Measurements from ENCODE around the gene ADAM19.

The ADAM19 gene, protein sequence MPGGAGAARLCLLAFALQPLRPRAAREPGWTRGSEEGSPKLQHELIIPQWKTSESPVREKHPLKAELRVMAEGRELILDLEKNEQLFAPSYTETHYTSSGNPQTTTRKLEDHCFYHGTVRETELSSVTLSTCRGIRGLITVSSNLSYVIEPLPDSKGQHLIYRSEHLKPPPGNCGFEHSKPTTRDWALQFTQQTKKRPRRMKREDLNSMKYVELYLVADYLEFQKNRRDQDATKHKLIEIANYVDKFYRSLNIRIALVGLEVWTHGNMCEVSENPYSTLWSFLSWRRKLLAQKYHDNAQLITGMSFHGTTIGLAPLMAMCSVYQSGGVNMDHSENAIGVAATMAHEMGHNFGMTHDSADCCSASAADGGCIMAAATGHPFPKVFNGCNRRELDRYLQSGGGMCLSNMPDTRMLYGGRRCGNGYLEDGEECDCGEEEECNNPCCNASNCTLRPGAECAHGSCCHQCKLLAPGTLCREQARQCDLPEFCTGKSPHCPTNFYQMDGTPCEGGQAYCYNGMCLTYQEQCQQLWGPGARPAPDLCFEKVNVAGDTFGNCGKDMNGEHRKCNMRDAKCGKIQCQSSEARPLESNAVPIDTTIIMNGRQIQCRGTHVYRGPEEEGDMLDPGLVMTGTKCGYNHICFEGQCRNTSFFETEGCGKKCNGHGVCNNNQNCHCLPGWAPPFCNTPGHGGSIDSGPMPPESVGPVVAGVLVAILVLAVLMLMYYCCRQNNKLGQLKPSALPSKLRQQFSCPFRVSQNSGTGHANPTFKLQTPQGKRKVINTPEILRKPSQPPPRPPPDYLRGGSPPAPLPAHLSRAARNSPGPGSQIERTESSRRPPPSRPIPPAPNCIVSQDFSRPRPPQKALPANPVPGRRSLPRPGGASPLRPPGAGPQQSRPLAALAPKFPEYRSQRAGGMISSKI

DNA sequence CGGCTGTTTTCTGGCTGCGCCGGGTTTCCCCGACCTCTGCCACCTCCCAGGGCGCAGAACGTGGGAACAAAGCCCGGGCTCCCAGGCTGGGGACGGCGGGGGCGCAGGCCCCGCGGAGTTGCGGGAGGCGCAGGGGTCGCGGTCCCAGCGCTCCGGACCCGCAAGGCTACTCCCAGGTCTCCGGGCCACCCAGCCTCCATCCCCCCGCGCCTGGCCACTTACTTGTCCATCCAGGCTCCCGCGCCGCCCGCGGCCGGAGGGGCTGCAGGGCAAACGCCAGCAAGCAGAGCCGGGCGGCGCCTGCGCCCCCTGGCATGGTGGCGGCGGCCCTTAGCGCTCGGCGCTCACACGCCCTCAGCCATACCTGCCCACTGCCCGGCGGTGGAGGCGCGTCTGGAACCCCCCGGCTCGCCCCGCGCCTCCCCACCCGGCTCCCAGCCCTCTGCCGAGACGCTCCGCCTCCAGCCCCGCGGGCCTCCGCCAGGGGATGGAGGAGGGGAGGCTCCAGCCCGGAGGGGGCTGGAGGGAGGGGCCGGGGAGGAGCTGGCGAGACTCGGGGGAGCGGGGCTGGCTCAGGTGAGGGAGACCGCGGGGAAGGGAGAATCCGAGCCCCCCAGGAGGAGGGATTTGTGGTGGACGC is at the start of gene ADAM19:
TSS of gene ADAM19 (minus strand) at position 395 of the 640 bp plus-strand sequence. CDS start at position 316, 79 bp downstream.
- DNase-seq (ENCODE audit: low read depth): peak; percentile 27

- DNase-seq (ENCODE audit: low read depth): no peak
Observed at GRCh38 chr5:157624144-157624543, 48.6 kb upstream of the ADAM19 start.

DNA sequence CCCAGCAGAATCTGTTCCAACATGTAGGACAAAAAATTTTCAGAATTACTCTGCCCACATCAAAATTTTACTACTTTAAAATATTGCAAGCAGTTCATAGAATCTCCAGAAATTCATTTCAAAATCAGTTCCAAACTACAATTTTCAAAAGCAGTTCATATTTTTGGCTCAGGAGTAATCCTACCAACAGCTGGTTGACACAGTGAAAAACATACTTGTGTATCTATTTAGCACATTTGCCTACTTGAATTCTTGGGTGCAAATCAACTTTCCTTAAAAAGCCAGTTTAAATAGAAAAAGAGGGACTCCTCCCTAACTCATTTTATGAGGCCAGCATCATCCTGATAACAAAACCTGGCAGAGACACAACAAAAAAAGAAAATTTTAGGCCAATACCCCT is 45.2 kb upstream of the ADAM19 start:
- no peak for DNase-seq (ENCODE audit: low read depth)

GRCh38 chr5:157618191-157618765 is 42.7 kb upstream of the ADAM19 start:
- DNase-seq (ENCODE audit: low read depth): no peak

DNA sequence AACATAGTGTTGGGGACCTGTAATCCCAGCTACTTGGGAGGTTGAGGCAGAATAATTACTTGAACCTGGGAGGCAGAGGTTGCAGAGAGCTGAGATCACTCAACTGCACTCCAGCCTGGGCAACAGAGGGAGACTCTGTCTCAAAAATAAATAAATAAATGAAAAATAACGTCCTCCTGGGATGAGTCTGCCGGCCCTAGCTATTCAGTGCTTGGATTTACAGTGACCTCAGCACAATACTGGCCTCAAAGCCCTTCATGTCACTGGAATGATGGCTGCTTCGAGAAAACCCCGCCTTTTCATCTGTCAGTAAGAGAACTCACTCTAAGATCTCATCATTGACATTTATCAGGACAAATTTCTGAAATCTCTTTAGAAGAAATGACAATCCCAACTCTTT is 41.2 kb upstream of the ADAM19 start:
- DNase-seq (ENCODE audit: low read depth): no peak

- no peak for DNase-seq (ENCODE audit: low read depth)
Observed at GRCh38 chr5:157613385-157614245, 38.0 kb upstream of the ADAM19 start.

- DNase-seq (ENCODE audit: low read depth): no peak
Observed at GRCh38 chr5:157612581-157612980, 37.0 kb upstream of the ADAM19 start.

- no peak for DNase-seq (ENCODE audit: low read depth)
Observed at GRCh38 chr5:157611571-157612476, 36.2 kb upstream of the ADAM19 start.

DNA sequence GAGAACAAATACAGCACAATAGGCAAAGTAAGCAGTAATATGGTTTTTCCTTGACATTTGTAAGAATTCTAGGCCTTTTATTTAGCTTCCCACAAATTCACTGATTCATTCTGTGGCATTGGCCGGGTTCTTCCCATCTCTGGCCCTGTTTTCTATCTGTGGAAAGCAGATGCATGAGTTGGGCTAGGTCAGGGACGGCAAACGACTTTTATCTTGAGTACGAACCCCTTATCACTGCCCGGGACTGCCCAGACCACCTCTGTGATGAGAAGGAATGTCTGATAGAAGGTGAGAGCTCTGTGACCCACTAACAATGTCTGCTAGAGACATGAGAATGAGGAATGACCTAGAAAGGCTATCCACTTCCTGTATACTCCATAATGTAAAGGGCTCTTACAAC is 35.4 kb upstream of the ADAM19 start:
- no peak for DNase-seq (ENCODE audit: low read depth)

GRCh38 chr5:157608972-157609565 is 33.5 kb upstream of the ADAM19 start:
- DNase-seq (ENCODE audit: low read depth): no peak

GRCh38 chr5:157607371-157608161 is 32.0 kb upstream of the ADAM19 start:
- peak; percentile 50 for DNase-seq (ENCODE audit: low read depth)

- DNase-seq (ENCODE audit: low read depth): no peak
Observed at GRCh38 chr5:157606046-157606445, 30.5 kb upstream of the ADAM19 start.

DNA sequence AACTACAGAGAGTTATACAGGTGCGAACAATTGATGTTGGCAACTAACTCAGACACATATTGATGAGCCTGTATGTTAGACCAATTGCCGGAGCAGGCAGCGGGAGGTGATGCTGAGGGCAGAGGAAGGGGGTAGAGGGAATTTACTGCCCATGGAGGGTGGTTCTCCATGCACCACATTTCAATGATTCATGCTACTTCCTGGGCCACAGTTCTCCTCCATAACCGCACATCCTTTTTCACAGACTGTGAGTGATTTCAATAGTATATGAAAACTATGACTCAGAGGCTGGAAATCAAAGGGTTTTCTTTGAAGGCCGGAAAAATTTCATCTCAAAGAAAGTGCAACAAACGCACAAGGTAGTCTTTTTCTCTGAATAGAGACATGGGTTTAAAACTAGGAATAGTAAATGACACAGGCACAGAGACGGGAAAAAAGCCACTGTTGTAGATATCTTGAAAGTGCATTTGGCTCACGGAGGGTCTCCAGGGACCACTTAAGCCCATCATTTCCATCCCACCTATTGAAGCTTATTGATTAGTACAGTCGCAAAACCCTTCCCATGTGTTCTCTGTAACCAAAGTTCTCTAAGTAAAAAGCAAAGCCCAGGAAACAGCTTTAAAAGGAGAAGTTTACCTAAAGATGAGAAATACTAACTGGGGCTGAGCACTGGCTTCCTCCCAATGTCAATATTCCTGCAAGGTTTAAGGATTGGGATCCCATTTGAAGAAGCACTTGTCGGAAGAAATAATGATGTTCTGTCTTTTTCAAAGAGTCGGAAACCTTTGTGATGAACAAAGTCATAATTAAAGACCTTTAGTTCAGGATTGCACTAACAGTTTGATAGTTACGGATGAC is 28.0 kb upstream of the ADAM19 start:
- peak; percentile 44 for DNase-seq (ENCODE audit: low read depth)

DNA sequence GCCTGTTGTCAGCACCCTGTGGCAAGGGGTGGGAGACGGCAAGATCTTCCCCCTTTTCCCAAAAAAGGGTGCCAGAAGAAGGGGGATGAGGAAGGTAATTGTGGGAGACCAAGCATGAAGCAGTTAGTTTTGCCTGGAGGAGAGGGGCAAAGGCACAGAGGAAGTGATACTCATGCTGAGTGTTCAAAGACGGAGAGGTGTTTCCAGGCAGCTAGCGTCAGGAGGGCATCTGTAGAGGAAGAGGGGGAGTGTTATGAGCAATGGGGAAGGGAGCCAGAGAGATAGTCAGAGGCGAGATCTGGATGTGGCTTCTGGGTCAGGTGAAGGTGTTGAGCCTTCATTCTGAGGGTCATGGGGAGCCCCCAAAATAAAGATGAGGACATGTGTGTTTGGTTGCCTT is 26.9 kb upstream of the ADAM19 start:
- no peak for DNase-seq (ENCODE audit: low read depth)

DNA sequence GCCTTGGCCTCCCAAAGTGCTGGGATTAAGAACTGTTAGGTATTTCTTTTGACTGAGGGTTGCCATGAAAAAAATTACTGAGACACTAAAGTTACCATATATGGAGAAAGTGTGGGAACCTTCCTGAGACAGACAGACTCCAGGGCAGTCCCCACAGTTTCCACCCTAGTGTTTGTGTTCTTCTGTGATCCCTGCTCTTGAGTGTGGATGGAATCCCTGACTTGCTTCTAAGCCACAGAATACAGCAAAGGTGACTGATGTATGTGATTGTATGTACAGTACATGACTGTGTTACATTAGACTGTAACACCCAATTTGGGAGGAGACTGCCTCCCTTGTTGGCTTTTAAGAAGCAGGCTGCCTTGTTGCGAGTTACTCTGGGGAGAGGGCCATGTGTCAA is 24.7 kb upstream of the ADAM19 start:
- DNase-seq (ENCODE audit: low read depth): no peak

- no peak for DNase-seq (ENCODE audit: low read depth)
Observed at GRCh38 chr5:157599565-157599964, 24.0 kb upstream of the ADAM19 start.

DNA sequence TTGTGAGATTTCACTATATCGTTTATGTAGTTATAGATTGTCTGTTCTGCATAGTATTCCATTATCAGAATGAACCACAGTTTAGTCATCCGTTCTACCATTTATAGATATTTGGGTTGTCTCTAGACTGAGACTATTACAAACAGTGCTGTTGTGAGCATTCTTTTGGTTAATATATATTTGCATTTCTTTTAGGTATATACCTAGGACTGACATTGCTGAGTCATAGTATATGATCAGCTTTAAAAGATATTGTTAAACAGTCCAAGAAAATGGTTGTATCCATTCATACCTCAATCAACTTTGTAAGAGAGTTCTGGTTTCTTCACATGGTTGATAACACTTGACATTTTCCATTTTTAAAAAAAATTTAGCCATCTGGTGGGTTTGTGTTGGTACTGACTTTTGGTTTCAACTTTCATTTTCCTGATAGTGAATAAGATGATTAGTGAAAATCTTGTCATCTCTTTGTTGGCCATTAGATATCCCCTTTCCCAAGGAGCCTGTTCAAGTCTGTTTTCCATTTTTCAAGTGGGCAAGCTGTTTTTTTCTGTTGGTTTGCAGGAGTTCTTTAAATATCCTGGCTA is 22.9 kb upstream of the ADAM19 start:
- no peak for DNase-seq (ENCODE audit: low read depth)

DNA sequence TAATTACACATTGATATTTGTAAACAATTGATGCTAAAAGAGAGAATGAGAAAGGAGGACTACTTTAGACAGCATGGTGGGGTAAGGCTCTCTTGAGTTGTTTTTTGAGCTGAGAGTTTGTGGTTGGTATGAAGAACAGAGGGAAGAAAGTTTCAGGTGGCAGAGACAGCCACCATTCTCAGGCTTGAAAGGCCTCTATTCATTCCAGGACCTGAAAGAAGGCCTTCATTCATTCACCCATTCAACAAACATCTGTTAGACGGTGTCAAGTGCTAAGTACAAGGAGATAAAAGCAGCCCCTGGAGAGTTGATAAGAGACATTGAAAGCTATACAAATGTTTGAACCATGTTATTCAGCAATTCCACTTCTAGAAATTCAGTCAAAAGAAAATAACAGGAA is 21.7 kb upstream of the ADAM19 start:
- no peak for DNase-seq (ENCODE audit: low read depth)

All from stimulated activated CD8-positive, alpha-beta memory T cell treated with anti-CD3 and anti-CD28 coated beads, Interleukin-12 subunit alpha, Interleukin-12 subunit beta, amount 100 ng/mL, for 1 hour (primary cell).